Small intestine (tissue), 7 donors: ENCODE results near the gene BACH2. TPM values are rescaled to one million over a fixed set of nuclear protein-coding genes. Genes with fewer than 3 reads are reported as not detected.

Experiments
- DNase-seq, 2 donors: peaks; one replicate each; pipeline versions ENCODE4 v3.0.0 to v3.0.0-alpha.2; 2013
- FAIRE-seq: peaks from 2 replicates; lab custom pipeline; 2012; peaks lifted over from hg19 to GRCh38; lab: Jason Lieb, UNC
- H3K27ac ChIP-seq, 3 donors: one replicate each; pipeline ENCODE4 v1.5.1; 2013; ENCODE audit warnings: low read length in 2 of 3, mild to moderate bottlenecking in 2 of 3, control low read depth in 1 of 3, inconsistent platforms in 1 of 3, low read depth in 1 of 3, moderate library complexity in 1 of 3
- H3K27me3 ChIP-seq, 3 donors: one replicate each; pipeline ENCODE4 v1.6.1; 2013; ENCODE audit warnings: low read length in 3 of 3, inconsistent platforms in 1 of 3; ENCODE audit not compliant: control insufficient read depth in 3 of 3, insufficient read depth in 3 of 3
- H3K36me3 ChIP-seq, 3 donors: one replicate each; pipeline ENCODE4 v1.6.1; 2013; ENCODE audit warnings: low read length in 3 of 3, inconsistent platforms in 1 of 3, low read depth in 1 of 3, mild to moderate bottlenecking in 1 of 3, moderate library complexity in 1 of 3; ENCODE audit not compliant: control insufficient read depth in 3 of 3, insufficient read depth in 2 of 3
- H3K4me1 ChIP-seq, 3 donors: one replicate each; pipeline ENCODE4 v1.6.1; 2013; ENCODE audit warnings: low read length in 2 of 3, inconsistent platforms in 1 of 3, low read depth in 1 of 3, mild to moderate bottlenecking in 1 of 3, moderate library complexity in 1 of 3; ENCODE audit not compliant: control insufficient read depth in 3 of 3, insufficient read depth in 2 of 3
- H3K4me3 ChIP-seq, 3 donors: one replicate each; pipeline ENCODE4 v1.5.1; 2013; ENCODE audit warnings: low read length in 3 of 3, control low read depth in 1 of 3, inconsistent platforms in 1 of 3, low read depth in 1 of 3, mild to moderate bottlenecking in 1 of 3, moderate library complexity in 1 of 3
- H3K9me3 ChIP-seq, 2 donors: one replicate each; pipeline ENCODE4 v1.6.1; 2013; ENCODE audit warnings: low read depth in 1 of 2, low read length in 1 of 2; ENCODE audit not compliant: control insufficient read depth in 2 of 2, insufficient read depth in 1 of 2
- WGBS, 3 donors: extraction: QIAGEN DNeasy Blood & Tissue Kit; methylation state at CpG; one replicate each; pipeline ENCODE4 v1.1.7; 2013; 5-methylcytosine and 5-hydroxymethylcytosine counted together
- polyA plus RNA-seq, 4 donors: library from polyadenylated mRNA; stranded (reverse) in 3 of 4; unstranded in 1 of 4; fragments of 200-250 nt in 3 of 4; fragments of 120-200 nt in 1 of 4; gene quantifications; one replicate each; pipeline versions ENCODE4 v1.2.1 to v1.2.3, GENCODE V29; 2013
- donor health status: healthy with polysubstance abuse.
- donor health status: control.
- donor health status: control.
- donor health status: Bipolar disorder and iron deficiency.
- donor health status: healthy.

The BACH2 gene
- polyA plus RNA-seq, 4 donors: under 0.01 to 1.4 (median 0.67) TPM; not detected in 1

- DNase-seq (no peak), FAIRE-seq (no peak)
- 85 to 89% (median 87%) methylated on average over 13 of the region's 13 CpGs for WGBS, 3 donors
- no peak overlapping the region for H3K27ac ChIP-seq
- no peaks in the 10 kb centered on the region for H3K36me3 ChIP-seq
- H3K9me3 ChIP-seq: no peaks in the 10 kb centered on the region
- H3K27me3 ChIP-seq: no peaks in the 10 kb centered on the region
- no peak overlapping the region for H3K4me3 ChIP-seq
- H3K4me1 ChIP-seq: no peaks in the 10 kb centered on the region
Measured at GRCh38 chr6:90146921-90147649, 149.6 kb downstream of the BACH2 start.

GRCh38 chr6:90146024-90146423 lies 150.6 kb downstream of the BACH2 start:
- FAIRE-seq (no peak), DNase-seq (no peak)
- Histone ChIP-seq H3K36me3 (no peaks in the 10 kb centered on the region), H3K4me1 (no peaks in the 10 kb centered on the region), H3K9me3 (no peaks in the 10 kb centered on the region), H3K27me3 (no peaks in the 10 kb centered on the region), H3K27ac (no peak overlapping the region), H3K4me3 (no peak overlapping the region)
- WGBS, 3 donors: 81 to 88% (median 86%) methylated on average over 4 of the region's 4 CpGs

GRCh38 chr6:90144928-90145555 lies 151.6 kb downstream of the BACH2 start:
- Histone ChIP-seq H3K27ac (no peak overlapping the region), H3K27me3 (no peaks in the 10 kb centered on the region), H3K36me3 (no peaks in the 10 kb centered on the region), H3K4me3 (no peak overlapping the region), H3K4me1 (no peaks in the 10 kb centered on the region), H3K9me3 (peaks cover 0 to under 1% of the 10 kb centered on the region in 2 donors)
- WGBS, 3 donors: 68 to 80% (median 70%) methylated on average over 3 of the region's 3 CpGs
- no peak for DNase-seq
- FAIRE-seq: no peak

GRCh38 chr6:90144396-90144795 lies 152.2 kb downstream of the BACH2 start:
- FAIRE-seq: no peak
- Histone ChIP-seq H3K27ac (no peak overlapping the region), H3K9me3 (peaks cover 0 to 2% of the 10 kb centered on the region in 2 donors), H3K4me1 (no peaks in the 10 kb centered on the region), H3K36me3 (no peaks in the 10 kb centered on the region), H3K4me3 (no peak overlapping the region), H3K27me3 (no peaks in the 10 kb centered on the region)
- WGBS, 3 donors: 53 to 69% (median 58%) methylated on average over 3 of the region's 3 CpGs
- no peak for DNase-seq

GRCh38 chr6:90140683-90141082 lies 156.0 kb downstream of the BACH2 start:
- no peaks in the 10 kb centered on the region for H3K4me1 ChIP-seq
- no peak for DNase-seq
- H3K27ac ChIP-seq: no peak overlapping the region
- 92 to 100% (median 95%) methylated on average over 1 of the region's 1 CpG for WGBS, 3 donors
- no peak overlapping the region for H3K4me3 ChIP-seq
- no peaks in the 10 kb centered on the region for H3K27me3 ChIP-seq
- peaks cover 0 to 2% of the 10 kb centered on the region in 2 donors for H3K9me3 ChIP-seq
- H3K36me3 ChIP-seq: peaks cover 0 to 2% (median 0%) of the 10 kb centered on the region in 3 donors
- no peak for FAIRE-seq

- Histone ChIP-seq H3K4me1 (no peaks in the 10 kb centered on the region), H3K4me3 (no peak overlapping the region), H3K36me3 (peaks cover 0 to 2% (median 0%) of the 10 kb centered on the region in 3 donors), H3K27ac (no peak overlapping the region), H3K27me3 (no peaks in the 10 kb centered on the region), H3K9me3 (peaks cover 0 to 2% of the 10 kb centered on the region in 2 donors)
- DNase-seq (no peak), FAIRE-seq (no peak)
- WGBS, 3 donors: 79 to 86% (median 86%) methylated on average over 7 of the region's 7 CpGs
Measured at GRCh38 chr6:90139272-90139817, 157.3 kb downstream of the BACH2 start.

- Histone ChIP-seq H3K4me3 (no peak overlapping the region), H3K4me1 (no peaks in the 10 kb centered on the region), H3K27ac (no peak overlapping the region), H3K36me3 (peaks cover 0 to 2% (median 0%) of the 10 kb centered on the region in 3 donors), H3K9me3 (peaks cover 0 to 2% of the 10 kb centered on the region in 2 donors), H3K27me3 (no peaks in the 10 kb centered on the region)
- DNase-seq (no peak), FAIRE-seq (no peak)
- WGBS, 3 donors: 61 to 81% (median 73%) methylated on average over 2 of the region's 2 CpGs
Measured at GRCh38 chr6:90136837-90137568, 159.6 kb downstream of the BACH2 start.

- Histone ChIP-seq H3K27ac (no peak overlapping the region), H3K4me1 (no peaks in the 10 kb centered on the region), H3K36me3 (peaks cover 0 to 2% (median 0%) of the 10 kb centered on the region in 3 donors), H3K4me3 (no peak overlapping the region), H3K27me3 (no peaks in the 10 kb centered on the region), H3K9me3 (peaks cover 0 to 2% of the 10 kb centered on the region in 2 donors)
- no peak for FAIRE-seq
- 71 to 87% (median 83%) methylated on average over 2 of the region's 2 CpGs for WGBS, 3 donors
- no peak for DNase-seq
Measured at GRCh38 chr6:90136176-90136575, 160.5 kb downstream of the BACH2 start.
